Panc1 (cell line): Measurements from ENCODE around the gene REV1. TPM values are rescaled to one million over a fixed set of nuclear protein-coding genes. Genes with fewer than 3 reads are reported as not detected.

Experiments
- ATAC-seq: fragments of 200-7000 bp; cut with Tn5 transposase; 2 replicates; pipeline ENCODE4 v1.9.1; 2020; ENCODE audit warnings: mild to moderate bottlenecking, moderate library complexity
- BruUV-seq: library from RNA; stranded (reverse); fragments of 400-500 nt; replicated peaks from 2 replicates; lab custom pipeline; 2021; lab: Mats Ljungman, UMichigan
- CTCF ChIA-PET: fragments of 300-600 bp; sonication (Branson Sonifier 250); formaldehyde crosslinking; loops from one replicate; lab custom pipeline; 2022; ENCODE audit warnings: antibody characterized with exemption; lab: Charles Lee
- POLR2A ChIA-PET: fragments of 300-600 bp; sonication (Branson Sonifier 250); formaldehyde crosslinking; loops from one replicate; lab custom pipeline; 2022; ENCODE audit warnings: antibody characterized with exemption; lab: Charles Lee
- DNase-seq: peaks from one replicate; pipeline ENCODE4 v3.0.0-alpha.2; 2010; ENCODE audit warnings: low read depth, low spot score
- H3K27ac ChIP-seq: 2 replicates; pipeline ENCODE4 v1.5.1; 2011; ENCODE audit warnings: mild to moderate bottlenecking, low read length, inconsistent platforms
- H3K27me3 ChIP-seq: fragments of 200-500 bp; sonication (Bioruptor generic); 2 replicates; pipeline ENCODE4 v1.6.0; 2014; ENCODE audit warnings: low read length, inconsistent platforms; ENCODE audit not compliant: control insufficient read depth, insufficient read depth
- H3K36me3 ChIP-seq: fragments of 200-500 bp; sonication (Bioruptor generic); 2 replicates; pipeline ENCODE4 v1.5.1; 2014; ENCODE audit warnings: inconsistent platforms, mild to moderate bottlenecking, low read length, moderate library complexity; ENCODE audit not compliant: control insufficient read depth, insufficient read depth
- H3K4me1 ChIP-seq: 2 replicates; pipeline ENCODE4 v1.5.1; 2011; ENCODE audit warnings: inconsistent platforms, mild to moderate bottlenecking, low read length, moderate library complexity; ENCODE audit not compliant: control insufficient read depth, insufficient read depth
- H3K4me3 ChIP-seq, 2 experiments: 2 replicates each; pipeline ENCODE4 v1.5.1; 2011 to 2012; ENCODE audit warnings: low read depth in 2 of 2, low read length in 2 of 2, mild to moderate bottlenecking in 2 of 2, inconsistent platforms in 1 of 2, moderate library complexity in 1 of 2
- H3K9me3 ChIP-seq: fragments of 200-500 bp; sonication (Bioruptor generic); 2 replicates; pipeline ENCODE4 v1.5.1; 2014; ENCODE audit warnings: low read depth, mild to moderate bottlenecking, inconsistent platforms, low read length, moderate library complexity; ENCODE audit not compliant: control insufficient read depth, insufficient read depth
- POLR2AphosphoS5 ChIP-seq: IDR thresholded peaks from 2 replicates; pipeline ENCODE4 v1.6.1; 2012; ENCODE audit warnings: mild to moderate bottlenecking, low read depth, low read length, moderate library complexity
- SIN3A ChIP-seq: IDR thresholded peaks from 2 replicates; pipeline ENCODE4 v1.6.1; 2012; ENCODE audit warnings: low read depth, mild to moderate bottlenecking, low read length, moderate library complexity, borderline replicate concordance; ENCODE audit not compliant: insufficient read depth
- TCF7L2 ChIP-seq: IDR thresholded peaks from 2 replicates; pipeline ENCODE4 v1.6.1; 2011; ENCODE audit warnings: mild to moderate bottlenecking, low read depth, low read length, inconsistent platforms
- in situ Hi-C: cut with HindIII; loops from 2 replicates; pipeline ENCODE4 v1.10.0; 2016; ENCODE audit warnings: low sequenced_read_pairs, low pct_unique_long_range_greater_than_20kb
- intact Hi-C: fragments of 100-400 bp; cut with micrococcal nuclease; formaldehyde crosslinking; loops from one replicate; pipeline ENCODE4 v1.10.0; 2022; ENCODE audit not compliant: unreplicated experiment
- total RNA-seq: library from RNA; stranded (reverse); gene quantifications from one replicate; pipeline ENCODE4 v1.2.1, GENCODE V29; 2021; ENCODE audit not compliant: unreplicated experiment
- TF ChIP-seq, protein P1 (sequence below): fragments of 450-650 bp; IDR thresholded peaks from 2 replicates; pipeline ENCODE4 v1.5.1; 2017; ENCODE audit warnings: mild to moderate bottlenecking
- TF ChIP-seq, protein P2 (sequence below), 2 experiments: IDR thresholded peaks; 2 replicates each; pipeline ENCODE4 v1.6.1; 2011 to 2012; ENCODE audit warnings: low read depth in 2 of 2, control low read depth in 1 of 2, low read length in 1 of 2, mild to moderate bottlenecking in 1 of 2, moderate library complexity in 1 of 2; ENCODE audit not compliant: insufficient read depth in 1 of 2

The REV1 gene
- total RNA-seq, 1 experiment from 2014 or later: 35.0 TPM

DNA sequence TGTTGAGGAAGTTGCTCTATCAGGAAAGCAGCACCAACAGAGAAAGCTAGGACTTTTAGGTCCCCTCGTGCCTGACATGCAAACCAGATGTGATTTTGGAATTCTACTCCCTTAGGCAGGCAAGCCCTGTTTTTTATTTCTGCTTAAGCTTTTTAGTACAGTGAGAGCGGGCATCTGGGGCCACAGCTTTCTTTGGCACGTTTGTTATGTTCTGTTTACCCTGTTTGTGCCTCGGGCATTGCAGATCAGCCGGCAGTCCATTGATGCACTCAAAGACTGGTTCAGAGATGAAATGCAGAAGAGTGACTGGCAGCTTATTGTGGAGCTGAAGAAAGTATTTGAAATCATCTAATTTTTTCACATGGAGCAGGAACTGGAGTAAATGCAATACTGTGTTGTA, 90.8 kb downstream of the REV1 start:
- ChIA-PET POLR2A (no interaction called here), CTCF (interaction anchor here (0.6 kb wide), 1 partner anchor 778 kb away, joined by 6 read pairs; no protein-coding TSS in a partner anchor)
- Histone ChIP-seq H3K27me3 (no peaks in the 10 kb centered on the region), H3K27ac (no peak overlapping the region), H3K4me3 (no peak overlapping the region), H3K36me3 (peaks cover 50% of the 10 kb centered on the region), H3K9me3 (no peaks in the 10 kb centered on the region), H3K4me1 (peaks cover 3% of the 10 kb centered on the region; the same call in 1 of the 2 replicates)
- TF ChIP-seq TCF7L2 (no peak), POLR2AphosphoS5 (no peak), SIN3A (no peak)
- TF ChIP-seq, protein P1, sequence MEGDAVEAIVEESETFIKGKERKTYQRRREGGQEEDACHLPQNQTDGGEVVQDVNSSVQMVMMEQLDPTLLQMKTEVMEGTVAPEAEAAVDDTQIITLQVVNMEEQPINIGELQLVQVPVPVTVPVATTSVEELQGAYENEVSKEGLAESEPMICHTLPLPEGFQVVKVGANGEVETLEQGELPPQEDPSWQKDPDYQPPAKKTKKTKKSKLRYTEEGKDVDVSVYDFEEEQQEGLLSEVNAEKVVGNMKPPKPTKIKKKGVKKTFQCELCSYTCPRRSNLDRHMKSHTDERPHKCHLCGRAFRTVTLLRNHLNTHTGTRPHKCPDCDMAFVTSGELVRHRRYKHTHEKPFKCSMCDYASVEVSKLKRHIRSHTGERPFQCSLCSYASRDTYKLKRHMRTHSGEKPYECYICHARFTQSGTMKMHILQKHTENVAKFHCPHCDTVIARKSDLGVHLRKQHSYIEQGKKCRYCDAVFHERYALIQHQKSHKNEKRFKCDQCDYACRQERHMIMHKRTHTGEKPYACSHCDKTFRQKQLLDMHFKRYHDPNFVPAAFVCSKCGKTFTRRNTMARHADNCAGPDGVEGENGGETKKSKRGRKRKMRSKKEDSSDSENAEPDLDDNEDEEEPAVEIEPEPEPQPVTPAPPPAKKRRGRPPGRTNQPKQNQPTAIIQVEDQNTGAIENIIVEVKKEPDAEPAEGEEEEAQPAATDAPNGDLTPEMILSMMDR: no peak
- TF ChIP-seq, protein P2, sequence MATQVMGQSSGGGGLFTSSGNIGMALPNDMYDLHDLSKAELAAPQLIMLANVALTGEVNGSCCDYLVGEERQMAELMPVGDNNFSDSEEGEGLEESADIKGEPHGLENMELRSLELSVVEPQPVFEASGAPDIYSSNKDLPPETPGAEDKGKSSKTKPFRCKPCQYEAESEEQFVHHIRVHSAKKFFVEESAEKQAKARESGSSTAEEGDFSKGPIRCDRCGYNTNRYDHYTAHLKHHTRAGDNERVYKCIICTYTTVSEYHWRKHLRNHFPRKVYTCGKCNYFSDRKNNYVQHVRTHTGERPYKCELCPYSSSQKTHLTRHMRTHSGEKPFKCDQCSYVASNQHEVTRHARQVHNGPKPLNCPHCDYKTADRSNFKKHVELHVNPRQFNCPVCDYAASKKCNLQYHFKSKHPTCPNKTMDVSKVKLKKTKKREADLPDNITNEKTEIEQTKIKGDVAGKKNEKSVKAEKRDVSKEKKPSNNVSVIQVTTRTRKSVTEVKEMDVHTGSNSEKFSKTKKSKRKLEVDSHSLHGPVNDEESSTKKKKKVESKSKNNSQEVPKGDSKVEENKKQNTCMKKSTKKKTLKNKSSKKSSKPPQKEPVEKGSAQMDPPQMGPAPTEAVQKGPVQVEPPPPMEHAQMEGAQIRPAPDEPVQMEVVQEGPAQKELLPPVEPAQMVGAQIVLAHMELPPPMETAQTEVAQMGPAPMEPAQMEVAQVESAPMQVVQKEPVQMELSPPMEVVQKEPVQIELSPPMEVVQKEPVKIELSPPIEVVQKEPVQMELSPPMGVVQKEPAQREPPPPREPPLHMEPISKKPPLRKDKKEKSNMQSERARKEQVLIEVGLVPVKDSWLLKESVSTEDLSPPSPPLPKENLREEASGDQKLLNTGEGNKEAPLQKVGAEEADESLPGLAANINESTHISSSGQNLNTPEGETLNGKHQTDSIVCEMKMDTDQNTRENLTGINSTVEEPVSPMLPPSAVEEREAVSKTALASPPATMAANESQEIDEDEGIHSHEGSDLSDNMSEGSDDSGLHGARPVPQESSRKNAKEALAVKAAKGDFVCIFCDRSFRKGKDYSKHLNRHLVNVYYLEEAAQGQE (IDR thresholded peaks at IDR 0.05; ENCODE audit: insufficient read depth in 1 of 2, low read depth in 2 of 2, low read length in 1 of 2): no peak
- intact Hi-C loops (no loop called here), in situ Hi-C loops (no loop called here)
- no TSS peak for BruUV-seq
- ATAC-seq (no peak), DNase-seq (no peak)

DNA sequence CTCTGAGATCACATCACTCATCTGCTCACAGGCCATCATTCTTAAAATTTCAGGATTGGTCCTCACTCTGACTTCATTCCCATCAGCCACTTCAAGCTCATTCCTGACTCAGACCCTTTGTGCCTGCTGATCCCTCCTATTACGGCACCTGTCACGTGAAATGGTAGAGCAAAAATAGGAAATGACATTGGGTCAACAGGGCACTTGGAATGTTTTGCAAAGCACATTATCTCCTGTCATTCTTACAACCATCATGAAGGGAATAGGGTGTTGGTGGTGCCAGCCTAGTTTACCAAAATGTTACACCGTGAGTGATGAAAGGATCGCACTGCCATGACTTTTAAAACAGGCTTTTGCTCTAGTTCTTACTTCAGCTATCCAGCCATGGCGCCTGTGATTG, 91.5 kb downstream of the REV1 start:
- ATAC-seq (no peak), DNase-seq (no peak)
- Histone ChIP-seq H3K36me3 (peaks cover 54% of the 10 kb centered on the region), H3K27me3 (no peaks in the 10 kb centered on the region), H3K4me3 (no peak overlapping the region), H3K4me1 (peaks cover 3% of the 10 kb centered on the region; the same call in 1 of the 2 replicates), H3K9me3 (no peaks in the 10 kb centered on the region), H3K27ac (no peak overlapping the region)
- CTCF ChIA-PET: no interaction called here
- intact Hi-C loops (no loop called here), in situ Hi-C loops (no loop called here)
- BruUV-seq: no TSS peak
- POLR2A ChIA-PET: no interaction called here
- no peak for TF ChIP-seq POLR2AphosphoS5

DNA sequence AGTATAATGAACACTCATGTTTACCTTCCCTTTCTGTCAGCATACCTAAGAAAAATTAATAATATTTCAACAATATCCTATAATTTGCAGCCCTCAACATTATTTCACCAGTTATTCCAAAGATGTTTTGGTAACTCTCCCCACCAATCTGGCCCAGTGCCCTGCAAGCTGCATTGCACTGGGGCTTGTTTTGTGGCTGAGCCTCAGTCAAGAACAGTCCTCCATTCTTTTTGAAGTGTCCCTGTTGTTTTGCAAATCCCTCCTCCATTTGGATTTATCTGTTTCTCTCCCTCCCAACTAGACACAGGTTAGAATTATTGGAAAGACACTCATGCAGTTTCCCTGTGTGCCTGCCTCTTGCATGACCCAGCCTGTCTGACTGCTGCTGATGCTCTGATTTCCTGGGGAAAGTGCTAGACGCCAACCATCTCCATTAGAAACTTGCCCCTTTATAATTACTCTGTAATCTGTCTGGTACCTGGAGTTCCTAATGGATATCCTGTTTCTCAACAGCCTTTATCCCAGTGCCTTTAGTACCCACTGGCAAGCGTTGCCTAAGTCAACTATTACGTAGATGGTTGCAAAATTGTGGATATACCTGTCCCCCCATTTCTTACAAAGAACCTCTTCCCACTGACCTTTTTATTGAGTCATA, 92.4 kb downstream of the REV1 start:
- Histone ChIP-seq H3K27me3 (no peaks in the 10 kb centered on the region), H3K9me3 (no peaks in the 10 kb centered on the region), H3K36me3 (peaks cover 48% of the 10 kb centered on the region), H3K27ac (no peak overlapping the region), H3K4me3 (no peak overlapping the region), H3K4me1 (0 out of 2 replicates have a peak, but pooled peaks cover 3% of the 10 kb centered on the region)
- POLR2A ChIA-PET: no interaction called here
- no TSS peak for BruUV-seq
- in situ Hi-C loops (no loop called here), intact Hi-C loops (no loop called here)
- TF ChIP-seq POLR2AphosphoS5 (no peak), SIN3A (no peak)
- TF ChIP-seq, protein P2 (IDR thresholded peaks at IDR 0.05; ENCODE audit: insufficient read depth in 1 of 2, low read depth in 2 of 2, low read length in 1 of 2): no peak
- TF ChIP-seq, protein P1: no peak
- DNase-seq: no peak
- ATAC-seq: no peak
- CTCF ChIA-PET: no interaction called here
